COR-L47 (cell line): Measurements from ENCODE around the gene QKI.

Source experiments
- DNase-seq: peaks from one replicate; lab custom pipeline; 2025; lab: John Stamatoyannopoulos, UW

QKI gene

GRCh38 chr6:163392533-163392932 lies 22.0 kb upstream of the QKI start:
- DNase-seq = no peak

GRCh38 chr6:163393923-163394322 lies 20.6 kb upstream of the QKI start:
- DNase-seq = no peak

GRCh38 chr6:163394659-163395058 lies 19.9 kb upstream of the QKI start:
- no peak for DNase-seq

- DNase-seq = no peak
Measured at GRCh38 chr6:163395122-163395830, 19.2 kb upstream of the QKI start.

GRCh38 chr6:163395831-163396185 lies 18.7 kb upstream of the QKI start:
- DNase-seq = no peak

- no peak for DNase-seq
Measured at GRCh38 chr6:163397326-163397725, 17.2 kb upstream of the QKI start.

GRCh38 chr6:163398115-163398514 lies 16.4 kb upstream of the QKI start:
- no peak for DNase-seq

- DNase-seq = no peak
Measured at GRCh38 chr6:163398815-163399214, 15.7 kb upstream of the QKI start.

GRCh38 chr6:163400509-163400908 lies 14.0 kb upstream of the QKI start:
- DNase-seq = no peak

- DNase-seq = no peak
Measured at GRCh38 chr6:163401039-163401885, 13.3 kb upstream of the QKI start.

GRCh38 chr6:163402616-163403015 lies 11.9 kb upstream of the QKI start:
- DNase-seq = no peak

GRCh38 chr6:163404825-163405265 lies 9.7 kb upstream of the QKI start:
- no peak for DNase-seq

GRCh38 chr6:163405412-163406309 lies 8.9 kb upstream of the QKI start:
- no peak for DNase-seq

GRCh38 chr6:163406366-163406765 lies 8.2 kb upstream of the QKI start:
- no peak for DNase-seq

- DNase-seq = no peak
Measured at GRCh38 chr6:163406830-163407229, 7.7 kb upstream of the QKI start.

GRCh38 chr6:163408352-163408991 lies 6.0 kb upstream of the QKI start:
- DNase-seq = no peak

- no peak for DNase-seq
Measured at GRCh38 chr6:163409712-163410111, 4.8 kb upstream of the QKI start.

GRCh38 chr6:163412341-163412740 lies 2.2 kb upstream of the QKI start:
- DNase-seq = no peak

- no peak for DNase-seq
Measured at GRCh38 chr6:163412801-163413344, 1.6 kb upstream of the QKI start.

GRCh38 chr6:163413345-163414116 lies 987 bp upstream of the QKI start:
- DNase-seq = peak; percentile 51
